ENCODE measurements around the gene B4GALT1. TPM values are rescaled to one million over a fixed set of nuclear protein-coding genes. Genes with fewer than 3 reads are reported as not detected.

B4GALT1 gene
- total RNA-seq, 6 experiments from 2014 or later: 87.2 to 116 (median 106) TPM

- no peak for DNase-seq
- Mint-ChIP-seq H3K4me3 (no peak overlapping the region), H3K27ac (no peak overlapping the region), H3K36me3 (ENCODE audit: low read depth) (peaks cover 9% of the 10 kb centered on the region), H3K9me3 (no peaks in the 10 kb centered on the region), H3K4me1 (ENCODE audit: low read depth) (peaks cover 78% of the 10 kb centered on the region), H3K27me3 (ENCODE audit: insufficient read depth) (no peaks in the 10 kb centered on the region)
- no peak for TF ChIP-seq CTCF (IDR thresholded peaks at IDR 0.05)
Measured at GRCh38 chr9:33146298-33146697, 20.8 kb downstream of the B4GALT1 start.

- no peak for TF ChIP-seq CTCF (IDR thresholded peaks at IDR 0.05)
- DNase-seq: no peak
- Mint-ChIP-seq H3K27ac (no peak overlapping the region), H3K4me1 (ENCODE audit: low read depth) (peaks cover 78% of the 10 kb centered on the region), H3K9me3 (no peaks in the 10 kb centered on the region), H3K36me3 (ENCODE audit: low read depth) (peaks cover 11% of the 10 kb centered on the region), H3K4me3 (no peak overlapping the region; the same call in 1 of the 2 replicates), H3K27me3 (ENCODE audit: insufficient read depth) (no peaks in the 10 kb centered on the region; the same call in 1 of the 2 replicates)
Measured at GRCh38 chr9:33144551-33144950, 22.6 kb downstream of the B4GALT1 start.

- Mint-ChIP-seq H3K4me1 (ENCODE audit: low read depth) (peaks cover 78% of the 10 kb centered on the region), H3K36me3 (ENCODE audit: low read depth) (peaks cover 11% of the 10 kb centered on the region), H3K27me3 (ENCODE audit: insufficient read depth) (no peaks in the 10 kb centered on the region; the same call in 1 of the 2 replicates), H3K27ac (peak overlapping the region; percentile 64), H3K4me3 (no peak overlapping the region), H3K9me3 (no peaks in the 10 kb centered on the region)
- DNase-seq: peak; percentile 86
- no peak for TF ChIP-seq CTCF (IDR thresholded peaks at IDR 0.05)
Measured at GRCh38 chr9:33143241-33143661, 23.9 kb downstream of the B4GALT1 start.

GRCh38 chr9:33142535-33142934, 24.6 kb downstream of the B4GALT1 start:
- H3K4me1 Mint-ChIP-seq (ENCODE audit: low read depth): peaks cover 71% of the 10 kb centered on the region
- H3K27ac Mint-ChIP-seq: peak overlapping the region; percentile 62
- DNase-seq: no peak
- no peaks in the 10 kb centered on the region for H3K9me3 Mint-ChIP-seq
- H3K4me3 Mint-ChIP-seq: no peak overlapping the region
- TF ChIP-seq CTCF (IDR thresholded peaks at IDR 0.05): no peak
- H3K36me3 Mint-ChIP-seq (ENCODE audit: low read depth): peaks cover 9% of the 10 kb centered on the region
- no peaks in the 10 kb centered on the region; the same call in 1 of the 2 replicates for H3K27me3 Mint-ChIP-seq (ENCODE audit: insufficient read depth)

- Mint-ChIP-seq H3K27ac (peak overlapping the region; percentile 80), H3K27me3 (ENCODE audit: insufficient read depth) (no peaks in the 10 kb centered on the region; the same call in 1 of the 2 replicates), H3K4me3 (no peak overlapping the region), H3K36me3 (ENCODE audit: low read depth) (peaks cover 6% of the 10 kb centered on the region; the same call in 1 of the 2 replicates), H3K9me3 (no peaks in the 10 kb centered on the region), H3K4me1 (ENCODE audit: low read depth) (peaks cover 76% of the 10 kb centered on the region)
- DNase-seq: no peak
- TF ChIP-seq CTCF (IDR thresholded peaks at IDR 0.05): no peak
Measured at GRCh38 chr9:33140401-33141360, 26.5 kb downstream of the B4GALT1 start.
